SU-DHL-6 (cell line): ENCODE results near the gene PEX26.

Experiments
- H2AFZ ChIP-seq: fragments of 200-600 bp; sonication (generic); 2 replicates; pipeline ENCODE4 v1.6.1; 2014; ENCODE audit warnings: low read depth, mild to moderate bottlenecking, moderate library complexity, mixed read lengths, antibody characterized with exemption, low read length; ENCODE audit not compliant: severe bottlenecking
- H3F3A ChIP-seq: fragments of 200-600 bp; shearing (Covaris generic); 2 replicates; pipeline ENCODE4 v1.6.0; 2016; ENCODE audit warnings: antibody characterized with exemption, mild to moderate bottlenecking; ENCODE audit not compliant: insufficient read depth
- H3K27ac ChIP-seq: fragments of 200-600 bp; sonication (generic); 2 replicates; pipeline ENCODE4 v1.5.1; 2016; ENCODE audit warnings: low read depth, mild to moderate bottlenecking, low read length, moderate library complexity, mixed read lengths
- H3K27me3 ChIP-seq: fragments of 200-600 bp; sonication (generic), shearing (Covaris generic); 2 replicates; pipeline ENCODE4 v1.6.0; 2014; ENCODE audit warnings: mild to moderate bottlenecking, low read length
- H3K36me3 ChIP-seq: fragments of 200-600 bp; sonication (generic); 2 replicates; pipeline ENCODE4 v1.6.1; 2014; ENCODE audit warnings: mild to moderate bottlenecking, low read length, mixed read lengths
- H3K4me2 ChIP-seq: fragments of 300-600, 200-600 bp; shearing (Covaris generic), sonication (generic); 2 replicates; pipeline ENCODE4 v1.6.0; 2014; ENCODE audit warnings: low read length, low read depth, mild to moderate bottlenecking; ENCODE audit not compliant: poor library complexity, severe bottlenecking
- H3K4me3 ChIP-seq: fragments of 200-600 bp; sonication (generic); 2 replicates; pipeline ENCODE4 v1.5.1; 2014; ENCODE audit warnings: antibody characterized with exemption, low read length, mild to moderate bottlenecking, mixed read lengths; ENCODE audit not compliant: insufficient read depth, poor library complexity, severe bottlenecking
- H3K79me2 ChIP-seq: fragments of 200-600 bp; sonication (generic); 2 replicates; pipeline ENCODE4 v1.6.1; 2014; ENCODE audit warnings: mild to moderate bottlenecking, low read length, moderate library complexity; ENCODE audit not compliant: insufficient read depth
- H3K9ac ChIP-seq: fragments of 200-600 bp; sonication (generic); 2 replicates; pipeline ENCODE4 v1.7.0; 2014; ENCODE audit warnings: mild to moderate bottlenecking, low read length
- H3K9me2 ChIP-seq: fragments of 200-600 bp; sonication (generic); replicated peaks from 2 replicates; pipeline ENCODE4 v1.6.1; 2014; ENCODE audit warnings: low read length; ENCODE audit not compliant: insufficient read depth
- H3K9me3 ChIP-seq: fragments of 200-600 bp; sonication (generic); 2 replicates; pipeline ENCODE4 v1.6.1; 2014; ENCODE audit warnings: low read length, mixed read lengths; ENCODE audit not compliant: insufficient read depth
- H4K20me1 ChIP-seq: fragments of 200-600 bp; sonication (generic); 2 replicates; pipeline ENCODE4 v1.6.1; 2014; ENCODE audit warnings: low read depth, mild to moderate bottlenecking, antibody characterized with exemption, low read length, moderate library complexity, mixed read lengths
- EZH2phosphoT487 ChIP-seq: fragments of 200-600 bp; sonication (generic), shearing (Covaris generic); conservative IDR thresholded peaks from 2 replicates; pipeline ENCODE4 v1.6.1; 2018; ENCODE audit warnings: mild to moderate bottlenecking, antibody characterized with exemption, low read length, moderate library complexity, mixed read lengths
- TF ChIP-seq, protein P1 (sequence below): fragments of 200-600 bp; sonication (generic); IDR thresholded peaks from one replicate; pipeline ENCODE4 v1.5.1; 2017; ENCODE audit warnings: antibody characterized with exemption, mild to moderate bottlenecking, low read length, moderate library complexity; ENCODE audit not compliant: insufficient read depth, poor library complexity, severe bottlenecking

Gene PEX26

DNA sequence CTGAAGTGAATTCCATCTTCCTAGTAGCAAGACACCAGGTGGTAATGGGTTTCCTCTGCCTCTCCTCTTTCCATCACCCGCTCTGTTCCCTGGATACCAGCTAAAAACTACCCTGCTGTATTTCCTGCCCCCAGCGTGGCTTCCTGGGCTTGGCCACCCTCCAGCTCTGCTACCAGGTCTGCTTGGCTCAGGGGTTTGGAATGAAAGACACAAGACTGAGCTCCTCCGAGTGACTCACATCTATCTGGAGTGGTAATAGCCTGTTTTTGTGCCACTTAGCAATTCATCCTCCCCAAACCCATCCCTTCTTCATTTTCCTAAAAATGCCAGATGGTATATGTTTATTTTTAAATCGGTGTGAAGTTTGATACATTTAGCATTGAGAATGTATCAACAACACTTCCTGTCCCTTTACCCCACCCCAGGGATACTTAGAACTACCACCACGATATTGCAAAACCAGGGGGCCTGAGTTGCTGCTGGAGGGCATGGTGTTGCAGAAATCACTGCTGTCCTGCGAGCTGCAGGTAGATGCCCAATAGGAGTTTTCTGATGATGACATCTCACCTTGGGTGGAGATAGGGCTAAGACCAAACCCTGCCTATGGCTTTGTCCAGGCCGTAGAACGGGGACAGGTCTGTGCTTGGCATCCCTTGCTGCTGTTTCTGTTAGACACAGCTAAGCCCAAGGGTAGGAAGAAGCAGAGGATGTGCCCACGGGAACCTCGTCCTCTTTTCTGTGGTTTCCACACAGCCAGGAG is 45.9 kb upstream of the PEX26 start:
- H4K20me1 ChIP-seq = no peaks in the 10 kb centered on the region
- no peak overlapping the region for H3K4me2 ChIP-seq
- no peaks in the 10 kb centered on the region for H3K9me2 ChIP-seq
- H3K9ac ChIP-seq = no peak overlapping the region
- no peaks in the 10 kb centered on the region for H3K9me3 ChIP-seq
- no peaks in the 10 kb centered on the region for H3K27me3 ChIP-seq
- no peak overlapping the region for H3K4me3 ChIP-seq
- no peaks in the 10 kb centered on the region for H3F3A ChIP-seq
- H3K27ac ChIP-seq = no peak overlapping the region
- TF ChIP-seq EZH2phosphoT487 = no peak
- TF ChIP-seq, protein P1, sequence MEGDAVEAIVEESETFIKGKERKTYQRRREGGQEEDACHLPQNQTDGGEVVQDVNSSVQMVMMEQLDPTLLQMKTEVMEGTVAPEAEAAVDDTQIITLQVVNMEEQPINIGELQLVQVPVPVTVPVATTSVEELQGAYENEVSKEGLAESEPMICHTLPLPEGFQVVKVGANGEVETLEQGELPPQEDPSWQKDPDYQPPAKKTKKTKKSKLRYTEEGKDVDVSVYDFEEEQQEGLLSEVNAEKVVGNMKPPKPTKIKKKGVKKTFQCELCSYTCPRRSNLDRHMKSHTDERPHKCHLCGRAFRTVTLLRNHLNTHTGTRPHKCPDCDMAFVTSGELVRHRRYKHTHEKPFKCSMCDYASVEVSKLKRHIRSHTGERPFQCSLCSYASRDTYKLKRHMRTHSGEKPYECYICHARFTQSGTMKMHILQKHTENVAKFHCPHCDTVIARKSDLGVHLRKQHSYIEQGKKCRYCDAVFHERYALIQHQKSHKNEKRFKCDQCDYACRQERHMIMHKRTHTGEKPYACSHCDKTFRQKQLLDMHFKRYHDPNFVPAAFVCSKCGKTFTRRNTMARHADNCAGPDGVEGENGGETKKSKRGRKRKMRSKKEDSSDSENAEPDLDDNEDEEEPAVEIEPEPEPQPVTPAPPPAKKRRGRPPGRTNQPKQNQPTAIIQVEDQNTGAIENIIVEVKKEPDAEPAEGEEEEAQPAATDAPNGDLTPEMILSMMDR = no peak
- H3K36me3 ChIP-seq = no peaks in the 10 kb centered on the region
- H2AFZ ChIP-seq = no peak overlapping the region
- no peaks in the 10 kb centered on the region for H3K79me2 ChIP-seq

DNA sequence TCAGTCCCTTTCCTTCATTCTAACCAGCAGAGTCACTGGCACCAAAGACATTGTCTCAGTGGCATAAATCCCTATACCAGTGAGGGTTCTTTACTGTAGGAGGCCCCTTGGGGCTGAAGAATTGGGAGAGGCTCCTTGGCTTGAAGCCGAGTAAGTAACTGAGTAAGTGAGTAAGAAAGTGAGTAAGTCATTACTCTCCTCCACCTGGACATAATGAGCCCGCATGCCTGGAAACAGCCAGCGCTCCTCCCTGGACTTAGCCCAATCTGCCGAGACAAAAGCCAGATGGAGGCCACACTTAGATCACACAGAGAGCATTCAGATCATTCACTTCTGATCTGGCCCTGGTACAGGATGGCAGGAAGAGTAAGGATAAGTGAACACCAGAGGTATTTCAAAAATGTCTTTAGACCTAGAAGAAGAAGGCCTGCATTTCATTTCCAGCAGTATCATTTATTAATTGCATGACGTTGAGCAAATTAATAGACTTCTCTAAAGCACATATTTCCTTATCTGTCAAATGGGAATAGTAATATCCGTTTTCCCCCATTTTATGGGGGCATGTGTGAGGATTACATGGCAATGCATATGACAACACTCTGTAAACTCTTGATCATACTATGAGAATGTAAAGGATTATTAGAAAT is 45.2 kb upstream of the PEX26 start:
- H3K4me3 ChIP-seq = no peak overlapping the region
- TF ChIP-seq EZH2phosphoT487 = no peak
- TF ChIP-seq, protein P1 = no peak
- H3K9me3 ChIP-seq = no peaks in the 10 kb centered on the region
- H3K9me2 ChIP-seq = no peaks in the 10 kb centered on the region
- no peaks in the 10 kb centered on the region for H3K27me3 ChIP-seq
- H3K4me2 ChIP-seq = no peak overlapping the region
- no peak overlapping the region for H3K27ac ChIP-seq
- H4K20me1 ChIP-seq = no peaks in the 10 kb centered on the region
- no peaks in the 10 kb centered on the region for H3F3A ChIP-seq
- no peaks in the 10 kb centered on the region for H3K36me3 ChIP-seq
- H3K9ac ChIP-seq = no peak overlapping the region
- no peak overlapping the region for H2AFZ ChIP-seq
- no peaks in the 10 kb centered on the region for H3K79me2 ChIP-seq

DNA sequence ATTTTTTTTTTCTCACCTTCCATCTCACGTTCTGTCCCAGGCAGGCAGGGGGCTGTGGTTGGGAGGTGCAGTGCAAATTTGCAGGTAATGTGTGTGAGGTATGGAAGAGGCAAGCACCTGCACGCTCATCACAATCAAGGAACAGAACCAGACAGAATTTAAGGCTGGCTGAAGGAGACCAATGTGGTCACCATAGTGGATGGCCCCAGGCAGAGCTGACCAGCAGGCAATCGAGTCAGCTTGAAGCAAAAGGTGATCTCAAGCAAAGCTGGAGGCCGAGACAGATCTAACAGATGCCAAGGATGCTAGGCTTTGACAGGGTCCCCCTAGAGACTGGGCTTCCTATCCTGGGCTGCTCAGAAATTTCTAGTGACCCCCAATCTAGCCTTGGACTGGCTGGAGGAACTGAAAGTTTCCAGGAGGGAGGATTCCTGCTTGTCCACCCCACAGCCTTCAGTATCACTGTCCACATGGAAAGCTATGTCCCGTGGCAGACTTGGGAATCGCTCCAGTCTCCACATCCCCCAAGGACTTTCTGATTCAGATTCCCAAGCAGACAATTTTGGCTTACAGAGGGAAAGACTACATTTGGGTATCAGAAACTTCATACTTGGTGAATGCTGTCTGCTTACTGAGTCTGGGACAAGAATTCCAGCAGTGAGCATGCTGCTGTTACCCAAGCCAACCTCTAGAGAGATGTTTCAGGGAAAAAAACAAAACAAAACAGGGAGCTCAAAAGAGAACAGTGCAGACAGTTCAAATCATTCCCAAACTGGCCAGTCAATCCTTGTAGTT is 44.4 kb upstream of the PEX26 start:
- Histone ChIP-seq H3K9ac (no peak overlapping the region), H3K36me3 (no peaks in the 10 kb centered on the region), H3K9me2 (no peaks in the 10 kb centered on the region), H3K9me3 (no peaks in the 10 kb centered on the region), H3K79me2 (no peaks in the 10 kb centered on the region), H3K4me2 (no peak overlapping the region), H3K4me3 (no peak overlapping the region), H4K20me1 (no peaks in the 10 kb centered on the region), H3K27ac (no peak overlapping the region), H2AFZ (no peak overlapping the region), H3F3A (no peaks in the 10 kb centered on the region), H3K27me3 (no peaks in the 10 kb centered on the region)
- TF ChIP-seq EZH2phosphoT487 = no peak
- TF ChIP-seq, protein P1 = no peak
